GM12878 (cell line): ENCODE data around the gene SMIM7. TPM values are rescaled to one million over a fixed set of nuclear protein-coding genes. Genes with fewer than 3 reads are reported as not detected.

Source experiments
- ELK1 ChIP-seq: IDR thresholded peaks from 2 replicates; pipeline ENCODE4 v1.6.1; 2012; ENCODE audit warnings: low read depth, low read length, improper control_type of control experiment
- EP300 ChIP-seq, 2 experiments: fragments of 150-350 bp in 1 of 2; IDR thresholded peaks; 2 replicates each; pipeline ENCODE4 v1.6.1; 2011 to 2012; ENCODE audit warnings: low read depth in 2 of 2, low read length in 2 of 2, borderline replicate concordance in 1 of 2, improper control_type of control experiment in 1 of 2, inconsistent platforms in 1 of 2; ENCODE audit not compliant: control insufficient read depth in 1 of 2
- GABPA ChIP-seq: IDR thresholded peaks from 2 replicates; pipeline ENCODE4 v1.6.1; 2014; ENCODE audit warnings: antibody characterized with exemption, low read depth, mild to moderate bottlenecking, inconsistent platforms
- HDAC2 ChIP-seq: fragments of 200-600 bp; sonication (generic); IDR thresholded peaks from 2 replicates; pipeline ENCODE4 v1.6.1; 2017
- HDAC6 ChIP-seq: fragments of 200-600 bp; sonication (generic); IDR thresholded peaks from one replicate; pipeline ENCODE4 v1.8.0; 2017; ENCODE audit warnings: antibody characterized with exemption; ENCODE audit not compliant: unreplicated experiment
- LARP7 ChIP-seq: fragments of 450-650 bp; IDR thresholded peaks from 2 replicates; pipeline ENCODE4 v1.6.1; 2017; ENCODE audit warnings: mild to moderate bottlenecking
- NKRF ChIP-seq: fragments of 450-650 bp; conservative IDR thresholded peaks from 2 replicates; pipeline ENCODE4 v1.6.1; 2017; ENCODE audit warnings: mild to moderate bottlenecking, moderate library complexity
- POU2F2 ChIP-seq: IDR thresholded peaks from 3 replicates; pipeline ENCODE4 v1.6.1; 2011; ENCODE audit warnings: low read depth, mild to moderate bottlenecking, low read length, borderline replicate concordance
- RCOR1 ChIP-seq: conservative IDR thresholded peaks from 2 replicates; pipeline ENCODE4 v1.6.1; 2012; ENCODE audit warnings: low read depth, low read length, improper control_type of control experiment
- RELA ChIP-seq: fragments of 450-650 bp; IDR thresholded peaks from 2 replicates; pipeline ENCODE4 v1.8.0; 2014; ENCODE audit warnings: borderline replicate concordance; ENCODE audit not compliant: partially characterized antibody
- RUNX3 ChIP-seq: IDR thresholded peaks from 2 replicates; pipeline ENCODE4 v1.6.1; 2012; ENCODE audit warnings: low read length, inconsistent platforms
- SIN3A ChIP-seq: IDR thresholded peaks from 2 replicates; pipeline ENCODE4 v1.6.1; 2012; ENCODE audit warnings: low read depth, low read length, improper control_type of control experiment
- SIX5 ChIP-seq: IDR thresholded peaks from 2 replicates; pipeline ENCODE4 v1.6.1; 2011; ENCODE audit warnings: mild to moderate bottlenecking, low read depth, low read length, moderate library complexity; ENCODE audit not compliant: severe bottlenecking
- WRNIP1 ChIP-seq: IDR thresholded peaks from 2 replicates; pipeline ENCODE4 v1.6.1; 2011; ENCODE audit warnings: low read depth, low read length, improper control_type of control experiment, borderline replicate concordance
- YBX1 ChIP-seq: fragments of 450-650 bp; IDR thresholded peaks from 2 replicates; pipeline ENCODE4 v1.6.1; 2016; ENCODE audit warnings: antibody characterized with exemption
- ZBTB40 ChIP-seq: fragments of 450-650 bp; IDR thresholded peaks from 2 replicates; pipeline ENCODE4 v1.6.1; 2016; ENCODE audit warnings: mild to moderate bottlenecking, moderate library complexity, borderline replicate concordance
- ZZZ3 ChIP-seq: IDR thresholded peaks from 2 replicates; pipeline ENCODE4 v1.6.1; 2011; ENCODE audit warnings: low read depth; ENCODE audit not compliant: control insufficient read depth, insufficient read length
- polyA plus RNA-seq, 11 experiments: library from polyadenylated mRNA; depleted of rRNA in 4 of 11; unstranded in 6 of 11; stranded (reverse) in 5 of 11; fragments of >200 nt; fragmentation: Nextera tagmentation in 4 of 11; fragmentation: Illumina TruSeq in 1 of 11; extraction: Ambion mirVana in 4 of 11; extraction: Trizol in 1 of 11; gene quantifications; 1 replicate in 1 of 11; 2 replicates in 10 of 11; pipeline versions ENCODE4 v1.2.1 to v1.2.3, GENCODE V29; 2011 to 2016; ENCODE audit warnings: inconsistent platforms in 2 of 11, missing spikeins in 2 of 11, low read depth in 1 of 11
- total RNA-seq, 4 experiments: library from RNA; depleted of rRNA in 3 of 4; stranded (reverse); fragments of >200 nt in 3 of 4; fragmentation: Illumina TruSeq in 1 of 4; extraction: Trizol in 1 of 4; gene quantifications; 2 replicates each; pipeline versions ENCODE4 v1.2.1 to v1.2.3, GENCODE V29; 2013 to 2021
- TF ChIP-seq, protein P1 (sequence below): fragments of 150-350 bp; IDR thresholded peaks from 2 replicates; pipeline ENCODE4 v1.6.1; 2016; ENCODE audit warnings: low read depth, low read length
- TF ChIP-seq, protein P2 (sequence below): IDR thresholded peaks from 2 replicates; pipeline ENCODE4 v1.6.1; 2012; ENCODE audit warnings: low read depth, low read length, improper control_type of control experiment

SMIM7 gene
- total and polyA plus RNA-seq, 10 of the 15 experiments (the other 5 are each of a cell fraction or from before 2014, with no cell fraction given): 45.7 to 170 (median 70.8) TPM

- TF ChIP-seq, protein P1, sequence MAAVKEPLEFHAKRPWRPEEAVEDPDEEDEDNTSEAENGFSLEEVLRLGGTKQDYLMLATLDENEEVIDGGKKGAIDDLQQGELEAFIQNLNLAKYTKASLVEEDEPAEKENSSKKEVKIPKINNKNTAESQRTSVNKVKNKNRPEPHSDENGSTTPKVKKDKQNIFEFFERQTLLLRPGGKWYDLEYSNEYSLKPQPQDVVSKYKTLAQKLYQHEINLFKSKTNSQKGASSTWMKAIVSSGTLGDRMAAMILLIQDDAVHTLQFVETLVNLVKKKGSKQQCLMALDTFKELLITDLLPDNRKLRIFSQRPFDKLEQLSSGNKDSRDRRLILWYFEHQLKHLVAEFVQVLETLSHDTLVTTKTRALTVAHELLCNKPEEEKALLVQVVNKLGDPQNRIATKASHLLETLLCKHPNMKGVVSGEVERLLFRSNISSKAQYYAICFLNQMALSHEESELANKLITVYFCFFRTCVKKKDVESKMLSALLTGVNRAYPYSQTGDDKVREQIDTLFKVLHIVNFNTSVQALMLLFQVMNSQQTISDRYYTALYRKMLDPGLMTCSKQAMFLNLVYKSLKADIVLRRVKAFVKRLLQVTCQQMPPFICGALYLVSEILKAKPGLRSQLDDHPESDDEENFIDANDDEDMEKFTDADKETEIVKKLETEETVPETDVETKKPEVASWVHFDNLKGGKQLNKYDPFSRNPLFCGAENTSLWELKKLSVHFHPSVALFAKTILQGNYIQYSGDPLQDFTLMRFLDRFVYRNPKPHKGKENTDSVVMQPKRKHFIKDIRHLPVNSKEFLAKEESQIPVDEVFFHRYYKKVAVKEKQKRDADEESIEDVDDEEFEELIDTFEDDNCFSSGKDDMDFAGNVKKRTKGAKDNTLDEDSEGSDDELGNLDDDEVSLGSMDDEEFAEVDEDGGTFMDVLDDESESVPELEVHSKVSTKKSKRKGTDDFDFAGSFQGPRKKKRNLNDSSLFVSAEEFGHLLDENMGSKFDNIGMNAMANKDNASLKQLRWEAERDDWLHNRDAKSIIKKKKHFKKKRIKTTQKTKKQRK: no peak
- TF ChIP-seq NKRF (no peak), GABPA (no peak), SIN3A (no peak), POU2F2 (0 out of 3 replicates have a peak, but pooled peaks have one; percentile 9), EP300 (IDR thresholded peaks at IDR 0.05; ENCODE audit: borderline replicate concordance in 1 of 2, control insufficient read depth in 1 of 2, low read depth in 2 of 2, low read length in 2 of 2) (no peak), RUNX3 (peak; percentile 60), WRNIP1 (no peak), HDAC6 (no peak), LARP7 (no peak), ZBTB40 (no peak), ELK1 (no peak), RELA (no peak), YBX1 (no peak), HDAC2 (no peak), SIX5 (no peak), ZZZ3 (no peak), RCOR1 (no peak)
- TF ChIP-seq, protein P2, sequence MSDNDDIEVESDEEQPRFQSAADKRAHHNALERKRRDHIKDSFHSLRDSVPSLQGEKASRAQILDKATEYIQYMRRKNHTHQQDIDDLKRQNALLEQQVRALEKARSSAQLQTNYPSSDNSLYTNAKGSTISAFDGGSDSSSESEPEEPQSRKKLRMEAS: 0 out of 2 replicates have a peak, but pooled peaks have one; percentile 29
Observed at GRCh38 chr19:16628984-16629691, 30.8 kb downstream of the SMIM7 start (continued).
